HEK293 (cell line): ENCODE results near the gene ORC2.

Source experiments
- BCL11B ChIP-seq: fragments of 450-650 bp; formaldehyde crosslinking; IDR thresholded peaks from 2 replicates; pipeline ENCODE4 v1.5.1; 2016; ENCODE audit warnings: low read depth, missing biosample characterization, missing genetic modification characterization
- HOXA7 ChIP-seq: sonication (generic); formaldehyde crosslinking; IDR thresholded peaks from 2 replicates; pipeline ENCODE4 v1.8.1; 2022; ENCODE audit warnings: missing genetic modification reagents, borderline replicate concordance
- HOXC10 ChIP-seq: sonication (generic); formaldehyde crosslinking; IDR thresholded peaks from 2 replicates; pipeline ENCODE4 v1.8.1; 2023; ENCODE audit warnings: mild to moderate bottlenecking, missing genetic modification reagents
- KLF10 ChIP-seq: fragments of 450-650 bp; IDR thresholded peaks from 2 replicates; pipeline ENCODE4 v1.5.1; 2018; ENCODE audit warnings: missing biosample characterization, mild to moderate bottlenecking, missing genetic modification characterization
- SP7 ChIP-seq: fragments of 450-650 bp; formaldehyde crosslinking; IDR thresholded peaks from 2 replicates; pipeline ENCODE4 v1.5.1; 2016; ENCODE audit warnings: missing biosample characterization, missing genetic modification characterization
- TRIM28 ChIP-seq: IDR thresholded peaks from 2 replicates; pipeline ENCODE4 v1.6.1; 2011; ENCODE audit warnings: low read length, control low read depth, borderline replicate concordance
- ZBTB21 ChIP-seq: fragments of 450-650 bp; formaldehyde crosslinking; IDR thresholded peaks from 2 replicates; pipeline ENCODE4 v1.5.1; 2017; ENCODE audit warnings: missing biosample characterization, missing genetic modification characterization
- ZNF302 ChIP-seq: fragments of 450-650 bp; formaldehyde crosslinking; IDR thresholded peaks from 2 replicates; pipeline ENCODE4 v1.5.1; 2016; ENCODE audit warnings: missing biosample characterization, missing genetic modification characterization, low read depth
- ZNF366 ChIP-seq: fragments of 450-650 bp; formaldehyde crosslinking; conservative IDR thresholded peaks from 2 replicates; pipeline ENCODE4 v1.5.1; 2016; ENCODE audit warnings: missing biosample characterization, missing genetic modification characterization
- ZNF501 ChIP-seq: fragments of 450-650 bp; formaldehyde crosslinking; IDR thresholded peaks from 2 replicates; pipeline ENCODE4 v1.5.1; 2016; ENCODE audit warnings: missing biosample characterization, missing genetic modification characterization
- ZNF510 ChIP-seq: fragments of 450-650 bp; formaldehyde crosslinking; IDR thresholded peaks from 2 replicates; pipeline ENCODE4 v1.5.1; 2018; ENCODE audit warnings: mild to moderate bottlenecking, missing genetic modification characterization, missing biosample characterization; ENCODE audit not compliant: insufficient replicate concordance
- ZNF560 ChIP-seq: fragments of 450-650 bp; formaldehyde crosslinking; IDR thresholded peaks from 2 replicates; pipeline ENCODE4 v1.5.1; 2017; ENCODE audit warnings: missing biosample characterization, missing genetic modification characterization, borderline replicate concordance
- TF ChIP-seq, protein P1 (sequence below): fragments of 450-650 bp; formaldehyde crosslinking; IDR thresholded peaks from 2 replicates; pipeline ENCODE4 v1.5.1; 2016; ENCODE audit warnings: missing biosample characterization, missing genetic modification characterization, borderline replicate concordance
- TF ChIP-seq, protein P2 (sequence below): fragments of 450-650 bp; IDR thresholded peaks from 2 replicates; pipeline ENCODE4 v1.5.1; 2018; ENCODE audit warnings: missing biosample characterization, missing genetic modification characterization
- TF ChIP-seq, protein P3 (sequence below): fragments of 450-650 bp; formaldehyde crosslinking; IDR thresholded peaks from 2 replicates; pipeline ENCODE4 v1.5.1; 2016; ENCODE audit warnings: missing biosample characterization, missing genetic modification characterization
- TF ChIP-seq, protein P4 (sequence below): fragments of 450-650 bp; formaldehyde crosslinking; IDR thresholded peaks from 2 replicates; pipeline ENCODE4 v1.5.1; 2016; ENCODE audit warnings: missing biosample characterization, missing genetic modification characterization
- TF ChIP-seq, protein P5 (sequence below): fragments of 450-650 bp; formaldehyde crosslinking; IDR thresholded peaks from 2 replicates; pipeline ENCODE4 v1.5.1; 2017; ENCODE audit warnings: missing biosample characterization, missing genetic modification characterization
- TF ChIP-seq, protein P6 (sequence below): fragments of 450-650 bp; formaldehyde crosslinking; IDR thresholded peaks from 2 replicates; pipeline ENCODE4 v1.5.1; 2016; ENCODE audit warnings: missing biosample characterization, missing genetic modification characterization
- TF ChIP-seq, protein P7 (sequence below): fragments of 450-650 bp; formaldehyde crosslinking; IDR thresholded peaks from 2 replicates; pipeline ENCODE4 v1.5.1; 2017; ENCODE audit warnings: missing biosample characterization, missing genetic modification characterization

The ORC2 gene

DNA sequence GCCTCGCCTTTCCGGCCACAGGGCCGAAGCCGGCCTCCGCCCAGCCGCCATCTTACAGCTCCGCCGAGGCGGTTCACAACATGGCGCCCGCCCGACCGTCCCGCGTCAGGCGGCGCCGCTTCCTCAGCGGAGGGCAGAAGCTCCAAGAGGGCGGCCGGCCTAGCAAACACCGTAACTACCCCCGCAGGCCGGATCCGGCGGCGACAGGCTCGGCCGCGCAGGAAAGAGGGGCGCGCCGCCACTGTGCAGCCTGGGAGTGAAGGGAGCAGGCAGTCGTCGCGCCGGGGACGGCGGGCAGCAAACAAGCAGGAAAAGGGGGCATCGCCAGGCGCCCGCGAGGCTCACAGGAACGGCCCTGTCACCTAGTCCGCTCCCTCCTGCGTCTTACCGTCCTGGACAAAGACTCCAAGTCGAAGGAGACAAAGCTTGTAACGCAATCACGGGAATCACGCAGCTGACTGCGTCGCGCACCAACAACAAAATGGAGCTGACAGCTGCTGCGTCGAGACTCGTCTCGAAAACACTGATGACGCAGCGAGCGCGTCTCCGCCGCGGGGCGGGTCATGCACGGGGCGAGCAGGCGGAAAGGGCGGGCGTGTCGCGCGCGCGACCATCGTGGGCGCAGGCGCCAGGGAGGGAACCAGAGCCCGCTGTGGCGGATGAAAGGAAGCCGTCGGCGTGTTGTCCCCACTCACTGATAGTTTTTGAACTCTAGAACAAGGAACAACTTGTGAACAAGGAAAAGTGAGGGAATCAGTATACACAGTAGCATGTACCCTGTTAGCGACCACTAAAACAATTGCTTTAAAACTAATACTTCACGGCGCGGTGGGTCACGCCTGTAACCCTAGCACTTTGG lies 99.1 kb downstream of the ORC2 start, which contains the start of gene CLK1 (continued):
- TF ChIP-seq, protein P1, sequence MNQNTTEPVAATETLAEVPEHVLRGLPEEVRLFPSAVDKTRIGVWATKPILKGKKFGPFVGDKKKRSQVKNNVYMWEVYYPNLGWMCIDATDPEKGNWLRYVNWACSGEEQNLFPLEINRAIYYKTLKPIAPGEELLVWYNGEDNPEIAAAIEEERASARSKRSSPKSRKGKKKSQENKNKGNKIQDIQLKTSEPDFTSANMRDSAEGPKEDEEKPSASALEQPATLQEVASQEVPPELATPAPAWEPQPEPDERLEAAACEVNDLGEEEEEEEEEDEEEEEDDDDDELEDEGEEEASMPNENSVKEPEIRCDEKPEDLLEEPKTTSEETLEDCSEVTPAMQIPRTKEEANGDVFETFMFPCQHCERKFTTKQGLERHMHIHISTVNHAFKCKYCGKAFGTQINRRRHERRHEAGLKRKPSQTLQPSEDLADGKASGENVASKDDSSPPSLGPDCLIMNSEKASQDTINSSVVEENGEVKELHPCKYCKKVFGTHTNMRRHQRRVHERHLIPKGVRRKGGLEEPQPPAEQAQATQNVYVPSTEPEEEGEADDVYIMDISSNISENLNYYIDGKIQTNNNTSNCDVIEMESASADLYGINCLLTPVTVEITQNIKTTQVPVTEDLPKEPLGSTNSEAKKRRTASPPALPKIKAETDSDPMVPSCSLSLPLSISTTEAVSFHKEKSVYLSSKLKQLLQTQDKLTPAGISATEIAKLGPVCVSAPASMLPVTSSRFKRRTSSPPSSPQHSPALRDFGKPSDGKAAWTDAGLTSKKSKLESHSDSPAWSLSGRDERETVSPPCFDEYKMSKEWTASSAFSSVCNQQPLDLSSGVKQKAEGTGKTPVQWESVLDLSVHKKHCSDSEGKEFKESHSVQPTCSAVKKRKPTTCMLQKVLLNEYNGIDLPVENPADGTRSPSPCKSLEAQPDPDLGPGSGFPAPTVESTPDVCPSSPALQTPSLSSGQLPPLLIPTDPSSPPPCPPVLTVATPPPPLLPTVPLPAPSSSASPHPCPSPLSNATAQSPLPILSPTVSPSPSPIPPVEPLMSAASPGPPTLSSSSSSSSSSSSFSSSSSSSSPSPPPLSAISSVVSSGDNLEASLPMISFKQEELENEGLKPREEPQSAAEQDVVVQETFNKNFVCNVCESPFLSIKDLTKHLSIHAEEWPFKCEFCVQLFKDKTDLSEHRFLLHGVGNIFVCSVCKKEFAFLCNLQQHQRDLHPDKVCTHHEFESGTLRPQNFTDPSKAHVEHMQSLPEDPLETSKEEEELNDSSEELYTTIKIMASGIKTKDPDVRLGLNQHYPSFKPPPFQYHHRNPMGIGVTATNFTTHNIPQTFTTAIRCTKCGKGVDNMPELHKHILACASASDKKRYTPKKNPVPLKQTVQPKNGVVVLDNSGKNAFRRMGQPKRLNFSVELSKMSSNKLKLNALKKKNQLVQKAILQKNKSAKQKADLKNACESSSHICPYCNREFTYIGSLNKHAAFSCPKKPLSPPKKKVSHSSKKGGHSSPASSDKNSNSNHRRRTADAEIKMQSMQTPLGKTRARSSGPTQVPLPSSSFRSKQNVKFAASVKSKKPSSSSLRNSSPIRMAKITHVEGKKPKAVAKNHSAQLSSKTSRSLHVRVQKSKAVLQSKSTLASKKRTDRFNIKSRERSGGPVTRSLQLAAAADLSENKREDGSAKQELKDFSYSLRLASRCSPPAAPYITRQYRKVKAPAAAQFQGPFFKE (tag by site-specific recombination), result no peak
- peak; percentile 74 for TF ChIP-seq SP7 (tag by site-specific recombination)
- TF ChIP-seq, protein P2, sequence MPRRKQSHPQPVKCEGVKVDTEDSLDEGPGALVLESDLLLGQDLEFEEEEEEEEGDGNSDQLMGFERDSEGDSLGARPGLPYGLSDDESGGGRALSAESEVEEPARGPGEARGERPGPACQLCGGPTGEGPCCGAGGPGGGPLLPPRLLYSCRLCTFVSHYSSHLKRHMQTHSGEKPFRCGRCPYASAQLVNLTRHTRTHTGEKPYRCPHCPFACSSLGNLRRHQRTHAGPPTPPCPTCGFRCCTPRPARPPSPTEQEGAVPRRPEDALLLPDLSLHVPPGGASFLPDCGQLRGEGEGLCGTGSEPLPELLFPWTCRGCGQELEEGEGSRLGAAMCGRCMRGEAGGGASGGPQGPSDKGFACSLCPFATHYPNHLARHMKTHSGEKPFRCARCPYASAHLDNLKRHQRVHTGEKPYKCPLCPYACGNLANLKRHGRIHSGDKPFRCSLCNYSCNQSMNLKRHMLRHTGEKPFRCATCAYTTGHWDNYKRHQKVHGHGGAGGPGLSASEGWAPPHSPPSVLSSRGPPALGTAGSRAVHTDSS, result no peak
- TF ChIP-seq BCL11B, result no peak
- no peak; the same call in 1 of the 2 replicates for TF ChIP-seq ZNF366
- TF ChIP-seq ZNF302 (tag by site-specific recombination), result no peak
- TF ChIP-seq, protein P3, sequence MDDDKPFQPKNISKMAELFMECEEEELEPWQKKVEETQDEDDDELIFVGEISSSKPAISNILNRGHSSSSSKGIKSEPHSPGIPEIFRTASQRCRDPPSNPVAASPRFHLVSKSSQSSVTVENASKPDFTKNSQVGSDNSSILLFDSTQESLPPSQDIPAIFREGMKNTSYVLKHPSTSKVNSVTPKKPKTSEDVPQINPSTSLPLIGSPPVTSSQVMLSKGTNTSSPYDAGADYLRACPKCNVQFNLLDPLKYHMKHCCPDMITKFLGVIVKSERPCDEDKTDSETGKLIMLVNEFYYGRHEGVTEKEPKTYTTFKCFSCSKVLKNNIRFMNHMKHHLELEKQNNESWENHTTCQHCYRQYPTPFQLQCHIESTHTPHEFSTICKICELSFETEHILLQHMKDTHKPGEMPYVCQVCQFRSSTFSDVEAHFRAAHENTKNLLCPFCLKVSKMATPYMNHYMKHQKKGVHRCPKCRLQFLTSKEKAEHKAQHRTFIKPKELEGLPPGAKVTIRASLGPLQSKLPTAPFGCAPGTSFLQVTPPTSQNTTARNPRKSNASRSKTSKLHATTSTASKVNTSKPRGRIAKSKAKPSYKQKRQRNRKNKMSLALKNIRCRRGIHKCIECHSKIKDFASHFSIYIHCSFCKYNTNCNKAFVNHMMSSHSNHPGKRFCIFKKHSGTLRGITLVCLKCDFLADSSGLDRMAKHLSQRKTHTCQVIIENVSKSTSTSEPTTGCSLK (tag by site-specific recombination), result no peak
- TF ChIP-seq HOXC10, result 0 out of 2 replicates have a peak, but pooled peaks have one; percentile 81
- TF ChIP-seq ZNF510 (tag by site-specific recombination), result no peak
- TF ChIP-seq, protein P4, sequence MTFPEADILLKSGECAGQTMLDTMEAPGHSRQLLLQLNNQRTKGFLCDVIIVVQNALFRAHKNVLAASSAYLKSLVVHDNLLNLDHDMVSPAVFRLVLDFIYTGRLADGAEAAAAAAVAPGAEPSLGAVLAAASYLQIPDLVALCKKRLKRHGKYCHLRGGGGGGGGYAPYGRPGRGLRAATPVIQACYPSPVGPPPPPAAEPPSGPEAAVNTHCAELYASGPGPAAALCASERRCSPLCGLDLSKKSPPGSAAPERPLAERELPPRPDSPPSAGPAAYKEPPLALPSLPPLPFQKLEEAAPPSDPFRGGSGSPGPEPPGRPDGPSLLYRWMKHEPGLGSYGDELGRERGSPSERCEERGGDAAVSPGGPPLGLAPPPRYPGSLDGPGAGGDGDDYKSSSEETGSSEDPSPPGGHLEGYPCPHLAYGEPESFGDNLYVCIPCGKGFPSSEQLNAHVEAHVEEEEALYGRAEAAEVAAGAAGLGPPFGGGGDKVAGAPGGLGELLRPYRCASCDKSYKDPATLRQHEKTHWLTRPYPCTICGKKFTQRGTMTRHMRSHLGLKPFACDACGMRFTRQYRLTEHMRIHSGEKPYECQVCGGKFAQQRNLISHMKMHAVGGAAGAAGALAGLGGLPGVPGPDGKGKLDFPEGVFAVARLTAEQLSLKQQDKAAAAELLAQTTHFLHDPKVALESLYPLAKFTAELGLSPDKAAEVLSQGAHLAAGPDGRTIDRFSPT, result 0 out of 2 replicates have a peak, but pooled peaks have one; percentile 26
- no peak for TF ChIP-seq ZNF560 (tag by site-specific recombination)
- TF ChIP-seq, protein P5, sequence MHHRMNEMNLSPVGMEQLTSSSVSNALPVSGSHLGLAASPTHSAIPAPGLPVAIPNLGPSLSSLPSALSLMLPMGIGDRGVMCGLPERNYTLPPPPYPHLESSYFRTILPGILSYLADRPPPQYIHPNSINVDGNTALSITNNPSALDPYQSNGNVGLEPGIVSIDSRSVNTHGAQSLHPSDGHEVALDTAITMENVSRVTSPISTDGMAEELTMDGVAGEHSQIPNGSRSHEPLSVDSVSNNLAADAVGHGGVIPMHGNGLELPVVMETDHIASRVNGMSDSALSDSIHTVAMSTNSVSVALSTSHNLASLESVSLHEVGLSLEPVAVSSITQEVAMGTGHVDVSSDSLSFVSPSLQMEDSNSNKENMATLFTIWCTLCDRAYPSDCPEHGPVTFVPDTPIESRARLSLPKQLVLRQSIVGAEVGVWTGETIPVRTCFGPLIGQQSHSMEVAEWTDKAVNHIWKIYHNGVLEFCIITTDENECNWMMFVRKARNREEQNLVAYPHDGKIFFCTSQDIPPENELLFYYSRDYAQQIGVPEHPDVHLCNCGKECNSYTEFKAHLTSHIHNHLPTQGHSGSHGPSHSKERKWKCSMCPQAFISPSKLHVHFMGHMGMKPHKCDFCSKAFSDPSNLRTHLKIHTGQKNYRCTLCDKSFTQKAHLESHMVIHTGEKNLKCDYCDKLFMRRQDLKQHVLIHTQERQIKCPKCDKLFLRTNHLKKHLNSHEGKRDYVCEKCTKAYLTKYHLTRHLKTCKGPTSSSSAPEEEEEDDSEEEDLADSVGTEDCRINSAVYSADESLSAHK (tag by site-specific recombination), result no peak
- TF ChIP-seq, protein P6, sequence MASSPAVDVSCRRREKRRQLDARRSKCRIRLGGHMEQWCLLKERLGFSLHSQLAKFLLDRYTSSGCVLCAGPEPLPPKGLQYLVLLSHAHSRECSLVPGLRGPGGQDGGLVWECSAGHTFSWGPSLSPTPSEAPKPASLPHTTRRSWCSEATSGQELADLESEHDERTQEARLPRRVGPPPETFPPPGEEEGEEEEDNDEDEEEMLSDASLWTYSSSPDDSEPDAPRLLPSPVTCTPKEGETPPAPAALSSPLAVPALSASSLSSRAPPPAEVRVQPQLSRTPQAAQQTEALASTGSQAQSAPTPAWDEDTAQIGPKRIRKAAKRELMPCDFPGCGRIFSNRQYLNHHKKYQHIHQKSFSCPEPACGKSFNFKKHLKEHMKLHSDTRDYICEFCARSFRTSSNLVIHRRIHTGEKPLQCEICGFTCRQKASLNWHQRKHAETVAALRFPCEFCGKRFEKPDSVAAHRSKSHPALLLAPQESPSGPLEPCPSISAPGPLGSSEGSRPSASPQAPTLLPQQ, result no peak
- TF ChIP-seq TRIM28, result no peak
- no peak for TF ChIP-seq HOXA7
- TF ChIP-seq, protein P7, sequence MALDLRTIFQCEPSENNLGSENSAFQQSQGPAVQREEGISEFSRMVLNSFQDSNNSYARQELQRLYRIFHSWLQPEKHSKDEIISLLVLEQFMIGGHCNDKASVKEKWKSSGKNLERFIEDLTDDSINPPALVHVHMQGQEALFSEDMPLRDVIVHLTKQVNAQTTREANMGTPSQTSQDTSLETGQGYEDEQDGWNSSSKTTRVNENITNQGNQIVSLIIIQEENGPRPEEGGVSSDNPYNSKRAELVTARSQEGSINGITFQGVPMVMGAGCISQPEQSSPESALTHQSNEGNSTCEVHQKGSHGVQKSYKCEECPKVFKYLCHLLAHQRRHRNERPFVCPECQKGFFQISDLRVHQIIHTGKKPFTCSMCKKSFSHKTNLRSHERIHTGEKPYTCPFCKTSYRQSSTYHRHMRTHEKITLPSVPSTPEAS (tag by site-specific recombination), result no peak
- no peak; the same call in 1 of the 2 replicates for TF ChIP-seq KLF10 (tag by site-specific recombination)
- TF ChIP-seq ZNF501 (tag by site-specific recombination), result peak; percentile 80
- peak; percentile 93 for TF ChIP-seq ZBTB21
